Measurements from ENCODE around the gene DHRS2. TPM values are rescaled to one million over a fixed set of nuclear protein-coding genes. Genes with fewer than 3 reads are reported as not detected.

DHRS2 gene
- total and polyA plus RNA-seq, 2 of the 13 experiments (the other 11 are each of a cell fraction or from before 2014, with no cell fraction given), result 1,621 to 3,021 TPM

GRCh38 chr14:23646648-23647549, 10.7 kb downstream of the DHRS2 start (continued):
- TF ChIP-seq NFAT5 (CRISPR knock-in tag; IDR thresholded peaks at IDR 0.05), result 0 out of 2 replicates have a peak, but pooled peaks have one; percentile 88
- no peak for TF ChIP-seq CENPX (CRISPR knock-in tag; IDR thresholded peaks at IDR 0.05)
- TF ChIP-seq SAFB2 (CRISPR knock-in tag; IDR thresholded peaks at IDR 0.05; ENCODE audit: borderline replicate concordance, low read depth), result peak; percentile 44; the same call in 1 of the 2 replicates
- no peak for TF ChIP-seq MTA3 (CRISPR knock-in tag; IDR thresholded peaks at IDR 0.05)
- TF ChIP-seq, protein P1, sequence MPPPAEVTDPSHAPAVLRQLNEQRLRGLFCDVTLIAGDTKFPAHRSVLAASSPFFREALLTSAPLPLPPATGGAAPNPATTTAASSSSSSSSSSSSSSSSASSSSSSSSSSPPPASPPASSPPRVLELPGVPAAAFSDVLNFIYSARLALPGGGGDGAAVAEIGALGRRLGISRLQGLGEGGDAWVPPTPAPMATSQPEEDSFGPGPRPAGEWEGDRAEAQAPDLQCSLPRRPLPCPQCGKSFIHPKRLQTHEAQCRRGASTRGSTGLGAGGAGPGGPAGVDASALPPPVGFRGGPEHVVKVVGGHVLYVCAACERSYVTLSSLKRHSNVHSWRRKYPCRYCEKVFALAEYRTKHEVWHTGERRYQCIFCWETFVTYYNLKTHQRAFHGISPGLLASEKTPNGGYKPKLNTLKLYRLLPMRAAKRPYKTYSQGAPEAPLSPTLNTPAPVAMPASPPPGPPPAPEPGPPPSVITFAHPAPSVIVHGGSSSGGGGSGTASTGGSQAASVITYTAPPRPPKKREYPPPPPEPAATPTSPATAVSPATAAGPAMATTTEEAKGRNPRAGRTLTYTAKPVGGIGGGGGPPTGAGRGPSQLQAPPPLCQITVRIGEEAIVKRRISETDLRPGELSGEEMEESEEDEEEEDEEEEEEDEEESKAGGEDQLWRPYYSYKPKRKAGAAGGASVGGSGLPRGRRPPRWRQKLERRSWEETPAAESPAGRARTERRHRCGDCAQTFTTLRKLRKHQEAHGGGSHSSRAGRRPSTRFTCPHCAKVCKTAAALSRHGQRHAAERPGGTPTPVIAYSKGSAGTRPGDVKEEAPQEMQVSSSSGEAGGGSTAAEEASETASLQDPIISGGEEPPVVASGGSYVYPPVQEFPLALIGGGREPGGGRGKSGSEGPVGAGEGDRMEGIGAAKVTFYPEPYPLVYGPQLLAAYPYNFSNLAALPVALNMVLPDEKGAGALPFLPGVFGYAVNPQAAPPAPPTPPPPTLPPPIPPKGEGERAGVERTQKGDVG (CRISPR knock-in tag; IDR thresholded peaks at IDR 0.05; ENCODE audit: borderline replicate concordance), result 0 out of 2 replicates have a peak, but pooled peaks have one; percentile 9
- peak; percentile 77 for TF ChIP-seq JUNB (CRISPR knock-in tag; IDR thresholded peaks at IDR 0.05; ENCODE audit: borderline replicate concordance)
- 0 out of 2 replicates have a peak, but pooled peaks have one; percentile 32 for TF ChIP-seq KLF15 (CRISPR knock-in tag; IDR thresholded peaks at IDR 0.05; ENCODE audit: borderline replicate concordance)
- TF ChIP-seq SRSF4 (IDR thresholded peaks at IDR 0.05; ENCODE audit: low read depth, low read length, poor library complexity, severe bottlenecking), result peak; percentile 91
- TF ChIP-seq ARNT (IDR thresholded peaks at IDR 0.05), result no peak
- peak; percentile 84 for TF ChIP-seq RBFOX2 (IDR thresholded peaks at IDR 0.05; ENCODE audit: low read depth, low read length)
- TF ChIP-seq SP1 (IDR thresholded peaks at IDR 0.05), result no peak
- peak; percentile 50; the same call in 1 of the 2 replicates for TF ChIP-seq SP1 (CRISPR knock-in tag; IDR thresholded peaks at IDR 0.05)
- TF ChIP-seq HOXA3 (CRISPR knock-in tag; IDR thresholded peaks at IDR 0.05), result peak; percentile 54
- TF ChIP-seq ZNF430 (CRISPR knock-in tag; IDR thresholded peaks at IDR 0.05), result 0 out of 2 replicates have a peak, but pooled peaks have one; percentile 17
- TF ChIP-seq ZNF784 (CRISPR knock-in tag; IDR thresholded peaks at IDR 0.05; ENCODE audit: borderline replicate concordance), result 0 out of 2 replicates have a peak, but pooled peaks have one; percentile 30
- peak; percentile 37 for TF ChIP-seq RXRA (CRISPR knock-in tag; IDR thresholded peaks at IDR 0.05)
- TF ChIP-seq HES4 (CRISPR knock-in tag; IDR thresholded peaks at IDR 0.05; ENCODE audit: borderline replicate concordance), result 0 out of 2 replicates have a peak, but pooled peaks have one; percentile 51
- TF ChIP-seq NONO (IDR thresholded peaks at IDR 0.05), result no peak
- peak; percentile 75 for TF ChIP-seq NONO (CRISPR knock-in tag; conservative IDR thresholded peaks at IDR 0.05)
- peak in 1 of 2 experiments; percentile 97; a peak in 2 of 4 replicates for TF ChIP-seq POLR2A (IDR thresholded peaks at IDR 0.05; ENCODE audit: insufficient read depth in 1 of 2, low read depth in 2 of 2, low read length in 2 of 2)
- TF ChIP-seq PAF1 (CRISPR knock-in tag; IDR thresholded peaks at IDR 0.05), result peak; percentile 95

Measured in HepG2 (cell line).